ENCODE results near the gene DHRS11. TPM values are rescaled to one million over a fixed set of nuclear protein-coding genes. Genes with fewer than 3 reads are reported as not detected.

DHRS11 gene
- total RNA-seq, 1 experiment from 2014 or later = 11.8 TPM

GRCh38 chr17:36650096-36650775 is 58.6 kb downstream of the DHRS11 start:
- Histone ChIP-seq H3K4me1 (ENCODE audit: control insufficient read depth, insufficient read depth, low read length) (no peaks in the 10 kb centered on the region), H3K36me3 (ENCODE audit: control insufficient read depth, insufficient read depth, low read length) (no peaks in the 10 kb centered on the region), H3K9me3 (ENCODE audit: control insufficient read depth, insufficient read depth, low read depth, low read length) (no peaks in the 10 kb centered on the region), H3K27me3 (ENCODE audit: control insufficient read depth, insufficient read depth, low read length) (no peaks in the 10 kb centered on the region), H3K4me3 (ENCODE audit: low read depth in 2 of 2, low read length in 2 of 2) (no peak overlapping the region), H3K27ac (ENCODE audit: low read length) (no peak overlapping the region)
- CTCF ChIA-PET = no interaction called here
- intact Hi-C loops (cut with micrococcal nuclease; ENCODE audit: unreplicated experiment) (no loop called here), in situ Hi-C loops (cut with HindIII; ENCODE audit: low pct_unique_long_range_greater_than_20kb, low sequenced_read_pairs) (no loop called here)
- POLR2A ChIA-PET = no interaction called here
- DNase-seq (ENCODE audit: low read depth, low spot score) (no peak), ATAC-seq (no peak)
- TF ChIP-seq CTCF (IDR thresholded peaks at IDR 0.05) = no peak
- no TSS peak for BruUV-seq (replicated peaks)

Other genes with a start within 250 kb of the DHRS11 start
- not detected for gene TBC1D3H, start 203.4 kb upstream of the DHRS11 start, total RNA-seq (2021; ENCODE audit: unreplicated experiment)
- gene ZNHIT3, start 105.2 kb upstream of the DHRS11 start, total RNA-seq (2021; ENCODE audit: unreplicated experiment) = 16.8 TPM
- 88.0 TPM for gene MYO19, start 57.0 kb upstream of the DHRS11 start, total RNA-seq (2021; ENCODE audit: unreplicated experiment)
- 16.2 TPM for gene PIGW, start 56.9 kb upstream of the DHRS11 start, total RNA-seq (2021; ENCODE audit: unreplicated experiment)
- gene GGNBP2, start 47.0 kb upstream of the DHRS11 start, total RNA-seq (2021; ENCODE audit: unreplicated experiment) = 57.2 TPM
- gene MRM1, start 9.7 kb downstream of the DHRS11 start, total RNA-seq (2021; ENCODE audit: unreplicated experiment) = 7.8 TPM

All from Panc1 (cell line).